HepG2 (cell line): ENCODE results near the gene ZNF630. TPM values are rescaled to one million over a fixed set of nuclear protein-coding genes. Genes with fewer than 3 reads are reported as not detected.

Experiments
- ATAC-seq: fragments of 200-7000 bp; cut with Tn5 transposase; 3 replicates; pipeline ENCODE4 v1.9.1; 2020; ENCODE audit warnings: mild to moderate bottlenecking, moderate library complexity
- BruUV-seq: library from RNA; stranded (reverse); fragments of 400-500 nt; replicated peaks from 2 replicates; lab custom pipeline; 2021; lab: Mats Ljungman, UMichigan
- CTCF ChIA-PET: fragments of 300-600 bp; formaldehyde crosslinking; extraction: SDS; loops from one replicate; lab custom pipeline; 2021; ENCODE audit warnings: low total read pairs, inconsistent platforms, low intra/inter-chr PET ratio; lab: Yijun Ruan, JAX
- POLR2A ChIA-PET: fragments of 350-600 bp; sonication (Branson Sonifier 250); formaldehyde crosslinking; loops from one replicate; lab custom pipeline; 2020; ENCODE audit warnings: antibody characterized with exemption, inconsistent platforms; lab: Yijun Ruan, JAX
- DNase-seq: peaks from one replicate; pipeline ENCODE4 v3.0.0-alpha.2; 2015; ENCODE audit warnings: low spot score
- FAIRE-seq: peaks from 3 replicates; lab custom pipeline; 2011; peaks lifted over from hg19 to GRCh38; lab: Jason Lieb, UNC
- H2AFZ ChIP-seq: one replicate; pipeline ENCODE4 v1.6.1; 2011; ENCODE audit warnings: low read length, inconsistent platforms
- H3K27ac ChIP-seq: fragments of 300-600 bp; 3 replicates; pipeline ENCODE4 v1.8.0; 2011; ENCODE audit warnings: mixed run types, mild to moderate bottlenecking, mixed read lengths, low read length, inconsistent platforms; ENCODE audit not compliant: insufficient read depth; ENCODE audit errors: extremely low read length
- H3K27me3 ChIP-seq, 2 experiments: fragments of 200-600 bp in 1 of 2; 2 replicates in 1 of 2; 3 replicates in 1 of 2; pipeline versions ENCODE4 v1.6.0 to v1.8.0; 2011; ENCODE audit warnings: low read length in 2 of 2, mild to moderate bottlenecking in 2 of 2, moderate library complexity in 2 of 2, inconsistent platforms in 1 of 2; ENCODE audit not compliant: insufficient read depth in 2 of 2, control insufficient read depth in 1 of 2
- H3K36me3 ChIP-seq, 2 experiments: fragments of 200-600 bp in 1 of 2; replicated peaks in 1 of 2; 2 replicates in 1 of 2; 3 replicates in 1 of 2; pipeline versions ENCODE4 v1.5.1 to v1.8.0; 2011; ENCODE audit warnings: low read length in 2 of 2, inconsistent platforms in 1 of 2; ENCODE audit not compliant: insufficient read depth in 2 of 2, control insufficient read depth in 1 of 2
- H3K4me1 ChIP-seq: 2 replicates; pipeline ENCODE4 v1.5.1; 2012; ENCODE audit warnings: low read length, inconsistent platforms; ENCODE audit not compliant: insufficient read depth
- H3K4me2 ChIP-seq: 2 replicates; pipeline ENCODE4 v1.6.0; 2011; ENCODE audit warnings: low read depth, low read length, inconsistent platforms
- H3K4me3 ChIP-seq, 3 experiments: fragments of 200-600 bp in 1 of 3; sonication (generic), shearing (Covaris generic) in 1 of 3; replicated peaks in 1 of 3; 2 replicates each; pipeline ENCODE4 v1.5.1; 2011 to 2016; ENCODE audit warnings: low read length in 3 of 3, inconsistent platforms in 2 of 3, low read depth in 2 of 3, mild to moderate bottlenecking in 2 of 3, control low read depth in 1 of 3, mixed read lengths in 1 of 3; ENCODE audit not compliant: insufficient read depth in 1 of 3
- H3K79me2 ChIP-seq: one replicate; pipeline ENCODE4 v1.6.1; 2011; ENCODE audit warnings: low read length, inconsistent platforms; ENCODE audit not compliant: insufficient read depth
- H3K9ac ChIP-seq: 2 replicates; pipeline ENCODE4 v1.6.0; 2011; ENCODE audit warnings: mild to moderate bottlenecking, low read depth, low read length, inconsistent platforms; ENCODE audit not compliant: insufficient read depth
- H3K9me3 ChIP-seq: 2 replicates; pipeline ENCODE4 v1.5.1; 2012; ENCODE audit warnings: mild to moderate bottlenecking, low read length
- H4K20me1 ChIP-seq: 2 replicates; pipeline ENCODE4 v1.6.0; 2011; ENCODE audit warnings: inconsistent platforms, mild to moderate bottlenecking, low read length, moderate library complexity; ENCODE audit not compliant: insufficient read depth
- ETV6 ChIP-seq: sonication (generic); formaldehyde crosslinking; conservative IDR thresholded peaks from 2 replicates; pipeline ENCODE4 v1.4.0; 2020; ENCODE audit warnings: missing genetic modification reagents
- FOXA1 ChIP-seq, 2 experiments: fragments of 450-650 bp in 1 of 2; sonication (generic) in 1 of 2; formaldehyde crosslinking in 1 of 2; IDR thresholded peaks; 2 replicates each; pipeline versions ENCODE4 v1.4.0 to v1.6.1; 2016 to 2020; ENCODE audit warnings: missing genetic modification reagents in 1 of 2
- NFRKB ChIP-seq: fragments of 450-650 bp; IDR thresholded peaks from 2 replicates; pipeline ENCODE4 v1.6.1; 2017
- NR1H2 ChIP-seq: sonication (generic); formaldehyde crosslinking; IDR thresholded peaks from 2 replicates; pipeline ENCODE4 v1.8.1; 2022; ENCODE audit warnings: low read depth, missing genetic modification reagents, borderline replicate concordance
- SMARCC2 ChIP-seq: fragments of 450-650 bp; IDR thresholded peaks from 2 replicates; pipeline ENCODE4 v1.6.1; 2017; ENCODE audit warnings: antibody characterized with exemption, mild to moderate bottlenecking
- SP140L ChIP-seq: sonication (generic); formaldehyde crosslinking; IDR thresholded peaks from 2 replicates; pipeline ENCODE4 v1.4.0; 2020; ENCODE audit warnings: missing genetic modification reagents, borderline replicate concordance
- SRSF9 ChIP-seq: fragments of 200-400 bp; formaldehyde crosslinking; IDR thresholded peaks from 2 replicates; pipeline ENCODE4 v1.6.1; 2018; ENCODE audit warnings: borderline replicate concordance, mild to moderate bottlenecking, low read depth, low read length; ENCODE audit not compliant: insufficient read depth, poor library complexity, severe bottlenecking
- STAG1 ChIP-seq: sonication (generic); formaldehyde crosslinking; IDR thresholded peaks from 2 replicates; pipeline ENCODE4 v1.4.0; 2020; ENCODE audit warnings: missing genetic modification reagents
- TAF15 ChIP-seq: fragments of 200-400 bp; formaldehyde crosslinking; IDR thresholded peaks from one replicate; pipeline ENCODE4 v1.6.1; 2018; ENCODE audit warnings: mild to moderate bottlenecking, low read depth, low read length; ENCODE audit not compliant: poor library complexity, severe bottlenecking
- ZNF124 ChIP-seq: sonication (generic); formaldehyde crosslinking; IDR thresholded peaks from 2 replicates; pipeline ENCODE4 v1.4.0; 2020; ENCODE audit warnings: missing genetic modification reagents
- ZNF501 ChIP-seq: sonication (generic); formaldehyde crosslinking; IDR thresholded peaks from 2 replicates; pipeline ENCODE4 v1.5.1; 2020; ENCODE audit warnings: mild to moderate bottlenecking, moderate library complexity, missing genetic modification reagents
- ZNF75D ChIP-seq: sonication (generic); formaldehyde crosslinking; IDR thresholded peaks from 2 replicates; pipeline ENCODE4 v1.8.1; 2023; ENCODE audit warnings: missing genetic modification reagents, mild to moderate bottlenecking, borderline replicate concordance
- ZNF777 ChIP-seq: sonication (generic); formaldehyde crosslinking; IDR thresholded peaks from 2 replicates; pipeline ENCODE4 v1.4.0; 2020; ENCODE audit warnings: missing genetic modification reagents
- WGBS: methylation state at CpG from one replicate; pipeline ENCODE4 v1.1.6; 2017; ENCODE audit warnings: low lambda C conversion rate; 5-methylcytosine and 5-hydroxymethylcytosine counted together
- in situ Hi-C: cut with HindIII; loops from 2 replicates; pipeline ENCODE4 v1.10.0; 2017; ENCODE audit warnings: low pct_unique_long_range_greater_than_20kb; ENCODE audit not compliant: extremely low pct_ligation_motif_present
- intact Hi-C: fragments of 100-400 bp; cut with micrococcal nuclease; formaldehyde crosslinking; loops from one replicate; pipeline ENCODE4 v1.10.0; 2022; ENCODE audit not compliant: unreplicated experiment
- polyA plus RNA-seq, 8 experiments: library from polyadenylated mRNA; depleted of rRNA in 3 of 8; stranded (reverse) in 7 of 8; unstranded in 1 of 8; fragments of >200 nt; fragmentation: Illumina TruSeq in 4 of 8; extraction: Trizol in 4 of 8; gene quantifications; 2 replicates each; pipeline versions ENCODE4 v1.2.1 to v1.2.3, GENCODE V29; 2011 to 2016; ENCODE audit warnings: low read depth in 4 of 8, missing spikeins in 1 of 8, mixed read lengths in 1 of 8; ENCODE audit not compliant: insufficient read depth in 1 of 8
- total RNA-seq, 5 experiments: library from RNA; depleted of rRNA; stranded (reverse); fragments of >200 nt; fragmentation: Illumina TruSeq; extraction: Trizol; gene quantifications; 2 replicates each; pipeline ENCODE4 v1.2.3, GENCODE V29; 2016; ENCODE audit warnings: low read depth in 1 of 5
- TF ChIP-seq, protein P1 (sequence below): sonication (generic); formaldehyde crosslinking; IDR thresholded peaks from 2 replicates; pipeline ENCODE4 v1.5.0; 2020; ENCODE audit warnings: mild to moderate bottlenecking, missing genetic modification reagents, moderate library complexity
- TF ChIP-seq, protein P2 (sequence below): sonication (generic); formaldehyde crosslinking; IDR thresholded peaks from 2 replicates; pipeline ENCODE4 v1.8.0; 2022; ENCODE audit warnings: missing genetic modification reagents, mild to moderate bottlenecking, inconsistent platforms, borderline replicate concordance

Gene ZNF630
- total and polyA plus RNA-seq, 2 of the 13 experiments (the other 11 are each of a cell fraction or from before 2014, with no cell fraction given): not detected

DNA sequence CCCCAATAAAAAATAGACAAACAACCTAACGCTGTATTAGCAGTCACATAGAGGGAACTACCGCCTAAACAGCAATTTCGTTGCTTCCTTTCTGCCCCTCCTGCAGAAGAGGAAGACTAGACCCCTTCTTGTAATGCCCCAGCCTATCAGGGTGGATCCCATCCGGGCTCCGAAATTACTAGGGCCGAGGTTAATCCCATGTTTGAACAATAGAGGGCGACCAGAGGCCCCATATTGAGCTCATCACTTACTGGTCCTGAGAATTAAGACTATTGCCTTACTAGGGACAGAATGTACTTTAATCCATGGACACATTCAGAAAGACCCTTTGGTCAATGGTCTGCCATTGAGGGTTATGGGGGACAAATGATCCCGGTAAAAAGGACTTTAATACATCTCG lies 11.8 kb upstream of the ZNF630 start:
- CTCF ChIA-PET: interaction anchor here (1.1 to 1.8 kb wide), 2 partner anchors 411 to 429 kb away, joined by 3 to 6 read pairs; no protein-coding TSS in a partner anchor
- H3K4me3 ChIP-seq: no peak overlapping the region
- no peak overlapping the region for H3K9ac ChIP-seq
- H3K79me2 ChIP-seq: no peaks in the 10 kb centered on the region
- H3K27me3 ChIP-seq: no peaks in the 10 kb centered on the region
- in situ Hi-C loops: loop anchor here (5.0 kb wide), 1 partner anchor 409 kb away; no protein-coding TSS in a partner anchor
- BruUV-seq: no TSS peak
- no peaks in the 10 kb centered on the region for H3K4me1 ChIP-seq
- H3K9me3 ChIP-seq: no peaks in the 10 kb centered on the region
- POLR2A ChIA-PET: interaction anchor here (0.7 kb wide), 1 partner anchor 411 kb away, joined by 3 read pairs; no protein-coding TSS in a partner anchor
- TF ChIP-seq, protein P1, sequence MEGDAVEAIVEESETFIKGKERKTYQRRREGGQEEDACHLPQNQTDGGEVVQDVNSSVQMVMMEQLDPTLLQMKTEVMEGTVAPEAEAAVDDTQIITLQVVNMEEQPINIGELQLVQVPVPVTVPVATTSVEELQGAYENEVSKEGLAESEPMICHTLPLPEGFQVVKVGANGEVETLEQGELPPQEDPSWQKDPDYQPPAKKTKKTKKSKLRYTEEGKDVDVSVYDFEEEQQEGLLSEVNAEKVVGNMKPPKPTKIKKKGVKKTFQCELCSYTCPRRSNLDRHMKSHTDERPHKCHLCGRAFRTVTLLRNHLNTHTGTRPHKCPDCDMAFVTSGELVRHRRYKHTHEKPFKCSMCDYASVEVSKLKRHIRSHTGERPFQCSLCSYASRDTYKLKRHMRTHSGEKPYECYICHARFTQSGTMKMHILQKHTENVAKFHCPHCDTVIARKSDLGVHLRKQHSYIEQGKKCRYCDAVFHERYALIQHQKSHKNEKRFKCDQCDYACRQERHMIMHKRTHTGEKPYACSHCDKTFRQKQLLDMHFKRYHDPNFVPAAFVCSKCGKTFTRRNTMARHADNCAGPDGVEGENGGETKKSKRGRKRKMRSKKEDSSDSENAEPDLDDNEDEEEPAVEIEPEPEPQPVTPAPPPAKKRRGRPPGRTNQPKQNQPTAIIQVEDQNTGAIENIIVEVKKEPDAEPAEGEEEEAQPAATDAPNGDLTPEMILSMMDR (CRISPR knock-in tag): peak; percentile 57
- TF ChIP-seq ZNF501 (CRISPR knock-in tag) (no peak), STAG1 (CRISPR knock-in tag) (peak; percentile 53)
- TF ChIP-seq, all 625 proteins: peak for 2
- H3K4me2 ChIP-seq: no peak overlapping the region
- peak; percentile 6 for DNase-seq
- 28% methylated on average over 5 of the region's 9 CpGs for WGBS
- intact Hi-C loops: loop anchor here (10.0 kb wide), 1 partner anchor 412 kb away; no protein-coding TSS in a partner anchor
- peak; percentile 15 for FAIRE-seq
- H2AFZ ChIP-seq: no peak overlapping the region
- H4K20me1 ChIP-seq: no peaks in the 10 kb centered on the region
- ATAC-seq: peak; percentile 65; the same call in 2 of the 3 replicates
- no peak overlapping the region for H3K27ac ChIP-seq
- no peaks in the 10 kb centered on the region for H3K36me3 ChIP-seq

DNA sequence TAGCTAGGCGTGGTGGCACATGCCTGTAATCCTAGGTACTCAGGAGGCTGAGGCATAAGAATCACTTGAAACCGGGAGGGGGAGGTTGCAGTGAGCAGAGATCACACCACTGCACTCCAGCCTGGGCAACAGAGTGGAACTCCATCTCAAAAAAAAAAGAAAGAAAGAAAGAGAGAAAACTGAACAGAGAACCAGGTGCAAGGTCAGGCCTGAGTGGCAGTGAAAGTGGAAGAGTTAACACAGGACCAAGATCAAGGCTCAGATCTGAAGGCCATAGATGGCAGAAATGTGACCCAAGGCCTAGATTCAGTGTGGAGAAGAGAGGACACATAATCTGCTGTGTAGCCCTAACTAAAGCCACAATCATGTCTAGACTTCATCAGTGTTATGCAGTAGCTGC lies 4.9 kb upstream of the ZNF630 start:
- Histone ChIP-seq H2AFZ (no peak overlapping the region), H3K27me3 (no peaks in the 10 kb centered on the region), H3K79me2 (no peaks in the 10 kb centered on the region), H3K4me2 (no peak overlapping the region), H3K27ac (no peak overlapping the region), H3K9me3 (no peaks in the 10 kb centered on the region), H4K20me1 (no peaks in the 10 kb centered on the region), H3K9ac (no peak overlapping the region), H3K4me3 (no peak overlapping the region), H3K4me1 (no peaks in the 10 kb centered on the region), H3K36me3 (no peaks in the 10 kb centered on the region)
- CTCF ChIA-PET: no interaction called here
- no peak for ATAC-seq
- no TSS peak for BruUV-seq
- no peak for FAIRE-seq
- in situ Hi-C loops (no loop called here), intact Hi-C loops (no loop called here)
- DNase-seq: no peak
- TF ChIP-seq SRSF9 (no peak), SP140L (CRISPR knock-in tag) (no peak), NFRKB (no peak), ZNF75D (CRISPR knock-in tag) (no peak), ETV6 (CRISPR knock-in tag) (no peak), FOXA1 (IDR thresholded peaks at IDR 0.05) (no peak), FOXA1 (CRISPR knock-in tag; IDR thresholded peaks at IDR 0.05) (no peak), SMARCC2 (no peak), ZNF777 (CRISPR knock-in tag) (no peak), NR1H2 (no peak), ZNF124 (CRISPR knock-in tag) (no peak), TAF15 (no peak)
- TF ChIP-seq, protein P2, sequence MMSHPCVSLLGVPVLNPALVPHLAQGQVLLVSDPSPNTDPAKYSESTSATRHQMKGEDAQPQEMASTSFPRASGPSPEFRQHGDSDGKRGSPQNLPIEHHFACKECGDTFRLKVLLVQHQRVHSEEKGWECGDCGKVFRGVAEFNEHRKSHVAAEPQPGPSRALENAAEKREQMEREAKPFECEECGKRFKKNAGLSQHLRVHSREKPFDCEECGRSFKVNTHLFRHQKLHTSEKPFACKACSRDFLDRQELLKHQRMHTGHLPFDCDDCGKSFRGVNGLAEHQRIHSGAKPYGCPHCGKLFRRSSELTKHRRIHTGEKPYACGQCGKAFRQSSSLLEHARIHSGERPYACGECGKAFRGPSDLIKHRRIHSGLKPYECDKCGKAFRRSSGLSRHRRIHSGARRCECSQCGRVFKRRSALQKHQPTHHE: no peak
- WGBS: no CpG with 5 or more reads among the region's 2 CpGs
- POLR2A ChIA-PET: no interaction called here
